DMS153 treated with DMSO at 0.1 percent for 48 hours (cell line): ENCODE results near the gene FBXL12.
"Not testable (repeated sequence)": the region's sequence is repeated elsewhere in the genome, so short reads cannot be mapped to it uniquely, and the experiment has no call there.

ENCODE experiments used
- DNase-seq: peaks from one replicate; lab custom pipeline; 2025; ENCODE audit not compliant: unreplicated experiment; lab: John Stamatoyannopoulos, UW

FBXL12 gene

DNA sequence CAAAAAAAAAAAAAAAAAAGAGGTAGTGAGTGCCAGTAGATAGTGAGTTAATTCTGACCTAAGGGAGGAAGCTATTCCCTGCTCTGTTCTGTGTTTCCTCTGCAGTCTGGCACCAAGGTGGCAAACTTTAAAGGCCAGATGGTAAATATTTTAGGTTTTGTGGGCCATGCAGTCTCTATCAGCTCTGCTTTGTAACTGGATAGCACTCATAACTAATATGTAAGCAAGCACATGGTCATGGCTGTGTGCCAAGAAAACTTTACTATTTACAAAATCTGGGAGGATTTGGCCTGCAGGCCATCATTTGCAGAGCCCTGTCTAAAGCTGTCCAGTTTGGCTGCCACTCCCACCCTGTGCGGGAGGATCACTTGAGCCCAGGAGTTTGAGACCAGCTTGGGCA, 20.5 kb upstream of the FBXL12 start:
- no peak for DNase-seq

DNA sequence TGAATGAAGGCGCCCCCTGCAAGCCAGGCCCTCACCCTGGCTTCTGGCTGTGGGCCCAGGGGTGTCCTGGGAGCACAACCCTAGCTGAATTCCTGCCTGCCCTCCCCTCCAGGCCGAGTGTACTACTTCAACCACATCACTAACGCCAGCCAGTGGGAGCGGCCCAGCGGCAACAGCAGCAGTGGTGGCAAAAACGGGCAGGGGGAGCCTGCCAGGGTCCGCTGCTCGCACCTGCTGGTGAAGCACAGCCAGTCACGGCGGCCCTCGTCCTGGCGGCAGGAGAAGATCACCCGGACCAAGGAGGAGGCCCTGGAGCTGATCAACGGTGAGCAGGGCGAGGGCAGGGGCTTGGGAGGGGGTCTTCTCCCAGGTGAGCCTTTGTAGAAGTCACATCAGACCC, 19.4 kb upstream of the FBXL12 start:
- no peak for DNase-seq

DNA sequence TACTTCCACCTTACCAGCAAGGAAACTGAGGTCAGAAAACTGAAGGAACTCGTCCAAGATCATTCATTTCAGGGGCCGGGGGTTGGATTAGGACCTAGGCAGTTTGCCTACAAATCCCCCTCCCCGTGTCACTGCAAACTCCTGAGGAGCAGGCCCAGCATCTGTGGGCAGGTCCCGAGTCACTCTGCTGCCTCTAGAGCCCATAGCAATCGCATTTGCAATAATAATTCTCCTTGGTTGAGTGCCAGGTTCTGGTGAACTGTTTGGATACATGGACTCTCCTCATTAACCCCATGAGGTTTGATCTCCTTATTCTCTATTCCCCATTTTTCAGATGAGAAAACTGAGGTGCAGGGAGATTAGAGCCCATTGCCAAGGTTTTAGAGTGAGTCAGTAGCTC, 17.1 kb upstream of the FBXL12 start:
- DNase-seq = no peak

DNA sequence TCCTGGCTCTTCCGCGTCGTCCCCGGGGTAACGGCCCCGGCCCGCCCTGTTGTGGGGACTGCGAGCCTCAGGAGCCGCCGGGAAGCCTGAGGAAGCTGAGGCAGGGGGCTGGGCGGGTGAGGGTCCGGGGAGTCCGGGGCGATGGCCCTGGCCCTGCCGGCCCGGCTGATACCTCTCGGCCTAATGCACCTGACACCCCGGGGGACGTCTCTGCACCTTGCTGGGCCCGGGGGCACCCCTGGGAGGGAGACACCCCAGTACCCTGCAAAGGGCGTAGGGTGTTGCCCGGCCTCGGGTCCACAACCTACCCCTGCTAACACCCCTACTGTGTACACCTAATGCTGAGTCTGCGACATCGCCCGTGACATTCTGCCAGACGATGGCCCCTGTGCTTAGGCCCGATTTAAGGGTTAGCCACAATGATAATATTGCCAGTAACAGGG, 16.6 kb upstream of the FBXL12 start:
- DNase-seq = no peak

DNA sequence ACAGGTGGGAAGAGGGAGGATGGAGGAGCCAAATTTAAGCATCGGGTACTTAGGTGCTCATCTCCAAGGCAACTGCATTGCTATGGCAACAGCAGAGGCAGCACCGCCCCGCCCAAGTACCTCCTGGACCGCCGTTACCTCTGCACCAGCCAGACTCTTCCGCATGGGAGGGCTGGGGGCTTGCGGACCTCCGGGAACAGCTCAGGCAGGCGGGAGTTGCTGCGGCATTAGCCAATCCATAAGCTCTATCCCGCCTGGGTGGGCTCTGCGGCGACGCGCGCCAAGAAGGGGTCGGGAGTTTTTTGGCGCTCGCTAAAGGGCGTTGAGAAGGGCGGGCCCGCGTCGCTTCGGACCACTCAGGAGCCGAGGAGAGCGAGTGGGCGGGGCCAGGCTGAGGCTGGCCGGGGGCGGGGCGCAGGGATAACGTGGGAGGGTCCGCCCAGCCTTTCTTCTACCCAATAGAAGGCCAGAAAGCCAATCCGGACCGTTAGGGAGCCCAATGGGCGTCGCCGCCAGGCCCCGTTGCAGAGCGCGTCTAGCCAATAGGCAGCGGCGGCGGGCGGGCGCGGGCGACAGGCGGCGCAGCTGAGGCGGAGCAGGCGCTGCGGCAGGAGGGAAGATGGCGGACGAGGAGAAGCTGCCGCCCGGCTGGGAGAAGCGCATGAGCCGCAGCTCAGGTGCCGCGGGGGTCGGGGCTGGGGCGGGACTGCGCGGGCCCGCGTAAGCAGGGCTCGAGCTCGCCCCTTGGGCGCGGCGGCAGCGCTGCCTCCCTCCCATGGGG, 16.0 kb upstream of the FBXL12 start, which contains the start of gene PIN1:
PIN1 (plus strand) TSS at position 593 of the 781 bp plus-strand sequence; CDS start at position 620, 27 bp downstream.
- peak; percentile 97 for DNase-seq

GRCh38 chr19:9834307-9834725, 15.4 kb upstream of the FBXL12 start:
- no peak for DNase-seq

GRCh38 chr19:9828551-9829063, 9.7 kb upstream of the FBXL12 start:
- DNase-seq = no peak

- DNase-seq = peak; percentile 77
Observed at GRCh38 chr19:9827289-9828238, 8.7 kb upstream of the FBXL12 start, which contains the start of gene UBL5. Gene UBL5 (plus strand): TSS chr19:9827918. CDS start chr19:9828338, 420 bp downstream.

DNA sequence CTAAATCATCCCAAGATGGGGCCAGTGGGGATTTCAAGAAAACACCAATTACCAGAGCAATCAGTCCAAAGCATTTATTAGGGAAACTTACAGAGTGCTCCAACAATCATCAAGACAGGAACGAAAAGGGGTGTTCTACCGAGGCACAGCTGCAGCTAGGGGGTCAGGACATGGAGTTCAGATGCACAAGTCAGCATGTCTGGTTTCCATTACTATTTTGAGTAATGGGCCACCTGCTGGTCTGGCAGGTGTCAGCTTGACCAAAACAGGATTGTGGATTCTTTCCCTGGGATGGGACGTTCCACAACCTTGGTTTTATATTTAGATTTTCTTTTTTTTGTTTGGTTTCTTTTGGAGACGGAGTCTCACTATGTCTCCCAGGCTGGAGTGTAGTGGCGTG, 4.9 kb upstream of the FBXL12 start:
- no peak for DNase-seq

GRCh38 chr19:9820034-9820433, 1.2 kb upstream of the FBXL12 start:
- DNase-seq = not testable (repeated sequence)

- DNase-seq = no peak
Observed at GRCh38 chr19:9819596-9819909, 674 bp upstream of the FBXL12 start.

DNA sequence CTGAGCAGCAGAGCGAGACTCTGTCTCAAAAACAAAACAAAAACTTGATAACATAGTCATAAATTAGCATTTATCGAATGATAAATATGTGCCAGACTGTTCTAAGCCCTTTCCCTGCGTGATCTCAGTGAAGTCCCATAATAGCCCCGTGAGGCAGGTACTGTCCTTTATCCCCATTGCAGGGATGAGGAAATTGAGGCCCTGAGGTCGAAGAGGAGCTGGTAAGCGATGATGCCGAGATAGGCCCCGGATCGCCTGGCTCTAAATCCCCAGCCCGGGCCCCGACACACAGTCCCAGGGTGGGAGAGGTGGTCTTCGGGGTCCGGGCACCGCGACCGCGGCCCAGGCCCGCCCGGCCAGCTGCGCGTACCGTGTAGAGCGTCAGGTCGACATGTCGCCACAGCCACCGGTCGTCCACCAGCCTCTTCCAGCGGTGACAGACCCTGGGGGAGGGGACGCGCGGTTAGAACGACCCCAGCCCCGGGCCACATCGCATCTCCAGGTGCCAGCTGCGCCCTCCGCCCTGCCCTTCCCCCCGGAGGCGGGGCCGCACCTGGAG, 625 bp downstream of the FBXL12 start:
- DNase-seq = no peak

GRCh38 chr19:9811139-9811538, 7.7 kb downstream of the FBXL12 start:
- no peak for DNase-seq

- DNase-seq = no peak
Observed at GRCh38 chr19:9808855-9809824, 9.7 kb downstream of the FBXL12 start.

DNA sequence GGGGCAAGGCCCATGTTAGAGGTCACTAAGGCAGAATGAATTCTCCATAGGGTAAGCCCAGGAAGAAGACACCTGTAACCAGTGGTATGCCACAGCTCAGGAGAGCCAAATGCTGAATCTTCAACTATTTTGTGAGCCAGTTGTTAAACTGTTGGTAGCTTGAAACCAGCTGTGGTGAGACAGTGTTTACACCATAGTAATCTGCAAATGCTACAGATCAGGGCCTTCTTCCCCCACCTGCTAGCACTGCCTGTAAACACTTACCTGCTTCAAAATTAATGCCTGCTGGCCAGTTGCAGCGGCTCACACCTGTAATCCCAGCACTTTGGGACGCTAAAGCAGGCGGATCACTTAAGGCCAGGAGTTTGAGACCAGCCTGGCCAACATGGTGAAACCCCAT, 12.1 kb downstream of the FBXL12 start:
- no peak for DNase-seq

DNA sequence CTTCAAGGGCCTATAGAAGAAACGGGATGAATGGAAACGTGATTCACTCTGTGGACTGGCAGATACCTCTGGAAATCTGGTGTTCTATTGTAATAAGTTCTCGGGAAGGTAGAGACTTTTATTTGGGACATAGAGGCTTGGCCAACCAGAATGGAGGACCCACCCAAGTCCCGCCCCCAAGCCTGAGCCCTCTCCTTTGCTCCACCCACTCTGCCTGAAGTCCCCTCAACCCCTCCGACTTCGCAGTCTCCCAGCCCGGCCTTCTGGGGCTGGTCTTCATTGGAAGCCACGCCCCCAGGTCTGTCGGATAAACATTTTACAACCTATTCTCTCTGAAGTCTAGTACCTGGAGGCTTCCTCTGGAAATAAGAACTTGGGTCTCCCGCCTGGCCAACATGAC, 16.9 kb downstream of the FBXL12 start:
- DNase-seq = no peak

GRCh38 chr19:9799162-9799561, 19.7 kb downstream of the FBXL12 start:
- no peak for DNase-seq

GRCh38 chr19:9797871-9798270, 21.0 kb downstream of the FBXL12 start:
- no peak for DNase-seq

- DNase-seq = peak; percentile 60
Observed at GRCh38 chr19:9796113-9796773, 22.6 kb downstream of the FBXL12 start.
